ENCODE data around the gene SBF2. TPM values are rescaled to one million over a fixed set of nuclear protein-coding genes. Genes with fewer than 3 reads are reported as not detected.
"Not testable (repeated sequence)": the region's sequence is repeated elsewhere in the genome, so short reads cannot be mapped to it uniquely, and the experiment has no call there.

The SBF2 gene
- total RNA-seq, 1 donor from 2014 or later, result 27.9 TPM

DNA sequence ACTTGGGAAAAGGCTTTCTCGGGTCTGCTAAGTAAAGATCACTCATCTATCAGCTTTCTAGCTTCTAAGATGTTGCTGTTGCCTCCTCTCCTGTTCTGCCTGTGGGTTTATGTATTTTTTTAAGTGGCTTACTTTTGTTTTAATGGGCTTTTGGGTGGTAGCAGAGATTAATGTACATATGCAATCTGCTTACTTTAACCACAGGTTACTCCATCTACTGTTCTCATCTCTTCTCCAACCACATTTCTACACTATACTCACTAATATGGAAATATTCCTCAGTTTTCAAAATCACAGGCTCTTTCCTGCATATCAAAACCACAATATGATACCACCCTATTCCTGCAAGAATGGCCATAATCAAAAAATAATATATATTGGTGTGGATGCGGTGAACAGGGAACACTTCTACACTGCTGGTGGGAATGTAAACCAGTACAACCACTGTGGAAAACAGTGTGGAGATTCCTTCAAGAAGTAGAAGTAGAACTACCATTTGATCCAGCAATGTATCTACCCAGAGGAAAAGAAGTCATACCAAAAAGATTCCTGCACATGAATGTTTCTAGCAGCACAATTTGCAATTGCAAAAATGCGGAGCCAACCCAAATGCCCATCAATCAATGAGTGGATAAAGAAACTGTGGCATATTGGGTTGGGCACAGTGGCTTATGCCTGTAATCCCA, 341.4 kb downstream of the SBF2 start:
- DNase-seq (ENCODE audit: low spot score), result no peak
- intact Hi-C loops (cut with DNase I), result no loop called here

- intact Hi-C loops (cut with DNase I), result no loop called here
- DNase-seq (ENCODE audit: low spot score), result no peak
Observed at GRCh38 chr11:9951807-9952206, 342.2 kb downstream of the SBF2 start.

DNA sequence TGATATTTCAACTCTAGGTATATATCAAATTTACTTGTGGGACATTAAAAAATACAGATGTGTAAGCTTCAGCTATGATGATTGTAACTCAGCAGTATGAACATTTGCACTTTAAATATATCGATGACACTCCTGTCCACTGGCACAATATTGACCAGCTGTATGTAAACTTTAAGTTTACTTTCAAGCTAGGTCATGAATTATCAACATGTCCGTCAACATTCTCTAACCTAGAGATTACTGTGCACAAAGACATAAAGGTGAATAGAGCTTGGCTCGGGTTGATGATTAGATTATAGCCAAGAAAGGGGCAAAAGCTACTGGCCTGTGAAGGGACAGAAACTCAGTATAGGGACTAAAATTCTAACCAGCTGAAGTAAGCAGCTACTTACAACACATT, 343.6 kb downstream of the SBF2 start:
- intact Hi-C loops (cut with DNase I), result no loop called here
- no peak for DNase-seq (ENCODE audit: low spot score)

- DNase-seq (ENCODE audit: low spot score), result no peak
Observed at GRCh38 chr11:9947231-9947864, 346.7 kb downstream of the SBF2 start.

GRCh38 chr11:9945680-9946079, 348.3 kb downstream of the SBF2 start:
- intact Hi-C loops (cut with DNase I); DNase-seq (ENCODE audit: low spot score): not testable (repeated sequence)

More at GRCh38 chr11:9947231-9947864, 346.7 kb downstream of the SBF2 start:
- intact Hi-C loops (cut with DNase I), result no loop called here

- intact Hi-C loops (cut with DNase I), result no loop called here
- DNase-seq (ENCODE audit: low spot score), result no peak
Observed at GRCh38 chr11:9943386-9944110, 350.5 kb downstream of the SBF2 start.

DNA sequence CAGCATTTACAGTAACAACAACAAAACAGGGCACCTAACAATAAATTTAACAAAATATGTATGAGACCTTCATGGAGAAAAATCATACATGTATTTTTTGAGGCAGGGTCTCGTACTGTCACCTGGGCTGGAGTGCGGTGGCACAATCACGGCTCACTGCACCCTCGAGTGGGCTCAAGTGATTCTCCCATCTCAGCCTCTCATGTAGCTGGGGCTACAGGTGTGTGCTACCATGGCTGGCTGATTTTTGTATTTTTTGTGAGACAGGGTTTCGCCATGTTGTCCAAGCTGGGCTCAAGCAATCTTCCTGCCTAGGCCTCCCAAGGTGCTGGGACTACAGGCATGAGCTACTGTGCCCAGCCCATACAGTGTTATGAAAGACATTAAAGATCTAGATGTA, 352.0 kb downstream of the SBF2 start:
- intact Hi-C loops (cut with DNase I), result no loop called here
- no peak for DNase-seq (ENCODE audit: low spot score)

GRCh38 chr11:9939150-9939549, 354.9 kb downstream of the SBF2 start:
- intact Hi-C loops (cut with DNase I); DNase-seq (ENCODE audit: low spot score): not testable (repeated sequence)

DNA sequence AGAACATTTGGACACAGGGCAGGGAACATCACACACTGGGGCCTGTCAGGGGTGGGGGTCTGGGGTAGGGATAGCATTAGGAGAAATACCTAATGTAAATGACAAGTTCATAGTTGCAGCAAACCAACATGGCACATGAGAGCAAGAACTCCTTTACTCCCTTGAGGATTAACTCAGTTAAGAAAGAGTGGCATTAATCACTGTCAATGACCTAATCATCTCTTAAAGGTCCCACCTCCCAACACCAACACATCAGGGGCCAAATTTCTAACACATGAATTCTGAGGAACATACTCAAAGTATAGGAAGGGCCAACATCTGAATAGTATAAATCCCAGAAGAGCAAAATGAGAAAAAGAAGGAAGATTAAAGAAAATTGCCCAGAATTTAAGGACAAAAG, 357.3 kb downstream of the SBF2 start:
- intact Hi-C loops (cut with DNase I), result no loop called here

GRCh38 chr11:9932843-9933242, 361.2 kb downstream of the SBF2 start:
- intact Hi-C loops (cut with DNase I); DNase-seq (ENCODE audit: low spot score): not testable (repeated sequence)

More for the DNA sequence above, 357.3 kb downstream of the SBF2 start:
- DNase-seq (ENCODE audit: low spot score), result no peak

GRCh38 chr11:9930562-9931331, 363.3 kb downstream of the SBF2 start:
- DNase-seq (ENCODE audit: low spot score); intact Hi-C loops (cut with DNase I): not testable (repeated sequence)

- intact Hi-C loops (cut with DNase I), result no loop called here
- DNase-seq (ENCODE audit: low spot score), result no peak
Observed at GRCh38 chr11:9927670-9928069, 366.3 kb downstream of the SBF2 start.

DNA sequence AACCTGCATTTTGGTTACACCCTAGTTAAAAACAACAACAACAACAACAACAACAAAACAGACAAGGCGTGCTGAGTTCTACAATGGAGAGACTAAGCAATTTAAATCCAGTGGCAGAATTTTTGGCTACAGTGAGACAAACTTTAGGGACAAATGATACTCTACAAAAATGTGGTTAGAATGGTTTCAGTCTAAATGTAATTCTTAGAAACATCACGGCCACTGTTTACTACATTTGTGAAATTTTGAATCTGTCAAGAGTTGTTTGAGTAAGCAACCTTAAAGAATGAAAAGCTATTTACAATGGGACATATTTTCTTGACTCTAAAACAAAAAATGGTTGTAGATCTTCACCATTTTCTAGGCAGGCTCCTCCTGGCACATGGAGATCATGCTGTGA, 370.7 kb downstream of the SBF2 start:
- DNase-seq (ENCODE audit: low spot score), result no peak
- intact Hi-C loops (cut with DNase I), result no loop called here

DNA sequence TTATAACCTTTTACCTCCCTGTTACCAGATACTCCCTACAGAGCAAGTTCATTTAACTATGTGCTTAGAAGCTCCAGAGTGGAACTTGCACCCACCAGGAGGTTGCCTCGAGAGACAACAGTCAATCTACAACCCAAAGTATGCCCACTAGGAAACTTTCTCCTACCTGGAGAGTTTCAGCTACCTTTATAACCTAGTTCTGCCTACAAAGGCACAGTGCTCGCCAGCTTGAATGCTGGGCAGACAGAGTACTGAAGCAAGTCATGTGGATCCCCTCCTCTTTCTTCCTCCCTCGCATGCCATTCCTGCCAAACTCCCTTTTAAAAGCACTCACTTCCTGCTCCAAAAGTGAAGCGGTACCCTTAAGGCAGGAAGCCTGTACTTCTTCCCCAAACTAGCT, 371.2 kb downstream of the SBF2 start:
- no peak for DNase-seq (ENCODE audit: low spot score)
- intact Hi-C loops (cut with DNase I), result no loop called here

GRCh38 chr11:9916480-9916879, 377.5 kb downstream of the SBF2 start:
- intact Hi-C loops (cut with DNase I), result no loop called here
- DNase-seq (ENCODE audit: low spot score), result no peak

- no peak for DNase-seq (ENCODE audit: low spot score)
- intact Hi-C loops (cut with DNase I), result no loop called here
Observed at GRCh38 chr11:9914064-9914463, 380.0 kb downstream of the SBF2 start.

DNA sequence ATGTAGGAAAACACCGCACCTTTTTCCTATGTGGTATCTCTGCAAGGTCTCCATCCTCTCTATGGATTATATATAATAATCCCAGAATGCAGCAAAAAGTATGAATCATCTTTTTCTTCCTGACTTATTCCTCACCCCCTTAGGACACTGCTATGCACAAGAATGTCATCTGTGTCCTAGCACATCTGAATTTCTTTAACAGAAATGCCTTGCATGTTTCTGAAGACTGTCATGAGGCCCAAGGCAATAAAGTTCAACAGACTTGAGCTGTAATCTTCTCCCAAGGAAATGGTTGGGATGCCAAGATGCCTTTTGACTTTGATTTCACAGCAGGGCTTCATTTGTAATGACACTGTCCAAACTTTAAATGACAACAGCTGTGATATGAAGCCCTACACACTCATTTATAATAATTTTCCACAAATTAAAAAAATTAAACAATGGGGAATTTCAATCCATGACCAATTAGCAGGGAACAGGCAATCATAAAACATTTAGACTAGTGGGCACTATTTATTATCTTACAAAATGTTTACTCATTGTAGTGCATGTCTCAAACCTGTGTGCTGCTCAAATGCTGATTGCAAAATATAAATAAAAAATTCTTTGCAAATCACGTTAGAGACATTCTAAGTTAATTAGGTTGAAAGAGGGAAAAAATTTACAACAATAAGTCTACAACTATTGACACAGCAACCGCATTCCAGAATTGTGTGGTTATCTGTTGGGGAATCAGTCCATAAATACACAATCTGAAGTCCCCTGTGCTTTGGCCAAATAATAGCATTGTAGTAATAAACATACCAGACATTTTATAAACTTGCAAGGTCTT, 387.8 kb downstream of the SBF2 start:
- intact Hi-C loops (cut with DNase I), result no loop called here
- DNase-seq (ENCODE audit: low spot score), result no peak

- intact Hi-C loops (cut with DNase I), result no loop called here
- DNase-seq (ENCODE audit: low spot score), result no peak
Observed at GRCh38 chr11:9905501-9905951, 388.5 kb downstream of the SBF2 start.

GRCh38 chr11:9903579-9903978, 390.4 kb downstream of the SBF2 start:
- intact Hi-C loops (cut with DNase I), result no loop called here

More at GRCh38 chr11:9903579-9903978, 390.4 kb downstream of the SBF2 start:
- no peak for DNase-seq (ENCODE audit: low spot score)

All from cardiac septum (tissue), 1 donor.